Gastroesophageal sphincter (tissue), 4 donors: ENCODE results near the gene GOLGA3. TPM values are rescaled to one million over a fixed set of nuclear protein-coding genes. Genes with fewer than 3 reads are reported as not detected.
"Not testable (repeated sequence)": the region's sequence is repeated elsewhere in the genome, so short reads cannot be mapped to it uniquely, and the experiment has no call there.

Source experiments
- ATAC-seq: fragments of 150-250 bp; one replicate; pipeline ENCODE4 v1.9.1; 2016; ENCODE audit warnings: mild to moderate bottlenecking, moderate library complexity
- H3K27ac ChIP-seq, 4 donors: fragments of 200-600 bp; sonication (generic) in 3 of 4; 1 replicate in 3 of 4; 2 replicates in 1 of 4; pipeline ENCODE4 v1.5.1; 2016 to 2019
- H3K27me3 ChIP-seq: fragments of 200-600 bp; sonication (generic); one replicate; pipeline ENCODE4 v1.5.1; 2019
- H3K36me3 ChIP-seq, 2 donors: fragments of 200-600 bp; sonication (generic); one replicate each; pipeline ENCODE4 v1.5.1; 2019; ENCODE audit warnings: control low read depth in 1 of 2
- H3K4me1 ChIP-seq, 3 donors: fragments of 200-600 bp; sonication (generic); 1 replicate in 2 of 3; 2 replicates in 1 of 3; pipeline ENCODE4 v1.5.1; 2016 to 2019; ENCODE audit warnings: control low read depth in 2 of 3
- H3K4me3 ChIP-seq, 2 donors: fragments of 200-600 bp; sonication (generic); one replicate each; pipeline ENCODE4 v1.5.1; 2019; ENCODE audit warnings: mild to moderate bottlenecking in 1 of 2, moderate library complexity in 1 of 2
- H3K9me3 ChIP-seq, 3 donors: fragments of 200-600 bp; sonication (generic); one replicate each; pipeline ENCODE4 v1.5.1; 2017 to 2019; ENCODE audit warnings: control low read depth in 2 of 3
- CTCF ChIP-seq, 4 experiments: fragments of 200-600 bp in 2 of 4; fragments of 450-650 bp in 2 of 4; sonication (generic) in 1 of 4; IDR thresholded peaks; one replicate each; pipeline ENCODE4 v1.5.1; 2017 to 2019; ENCODE audit warnings: antibody characterized with exemption in 4 of 4, mild to moderate bottlenecking in 2 of 4, moderate library complexity in 2 of 4
- EP300 ChIP-seq: sonication (generic); formaldehyde crosslinking; IDR thresholded peaks from one replicate; pipeline ENCODE4 v1.6.1; 2017; ENCODE audit warnings: antibody characterized with exemption, mild to moderate bottlenecking
- POLR2A ChIP-seq, 2 donors: fragments of 450-650 bp; IDR thresholded peaks; one replicate each; pipeline ENCODE4 v1.6.1; 2017; ENCODE audit warnings: antibody characterized with exemption in 2 of 2, mild to moderate bottlenecking in 2 of 2, moderate library complexity in 1 of 2
- POLR2AphosphoS5 ChIP-seq: sonication (generic); formaldehyde crosslinking; IDR thresholded peaks from one replicate; pipeline ENCODE4 v1.6.1; 2017; ENCODE audit warnings: antibody characterized with exemption
- WGBS, 2 donors: methylation state at CpG; one replicate each; pipeline ENCODE4 v1.1.5; 2018; ENCODE audit warnings: low coverage in 1 of 2; 5-methylcytosine and 5-hydroxymethylcytosine counted together
- total RNA-seq, 4 donors: library from RNA; depleted of rRNA; stranded (reverse); fragments of >200 nt; gene quantifications; one replicate each; pipeline ENCODE4 v1.1.0, GENCODE V29; 2016

GOLGA3 gene
- total RNA-seq, 4 donors from 2014 or later, result 54.8 to 126 (median 74.1) TPM

DNA sequence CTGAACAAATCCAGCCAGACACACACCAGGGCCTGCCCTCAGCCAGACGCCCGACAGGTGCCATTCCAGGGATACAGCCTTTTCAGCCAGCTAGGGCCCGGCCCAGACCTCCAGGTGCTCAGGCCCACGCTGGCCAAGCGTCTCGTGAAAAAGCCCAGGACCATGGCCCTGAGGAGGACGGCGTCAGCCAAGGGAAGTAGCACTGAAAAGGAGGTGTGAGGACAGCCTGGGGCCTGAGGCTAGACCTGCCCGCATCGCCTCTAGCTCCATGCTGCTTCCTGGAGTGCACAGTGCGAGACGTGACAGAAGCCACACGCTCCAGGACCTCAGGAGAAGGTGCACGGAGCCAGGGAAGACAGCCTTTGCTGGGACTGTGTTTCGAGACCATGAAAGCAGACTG lies 29.8 kb downstream of the GOLGA3 start:
- H3K27ac ChIP-seq, result no peak overlapping the region
- no peaks in the 10 kb centered on the region for H3K27me3 ChIP-seq
- H3K4me1 ChIP-seq, result no peaks in the 10 kb centered on the region
- no peak overlapping the region for H3K4me3 ChIP-seq
- no peak for ATAC-seq
- WGBS, 2 donors, result 100% methylated on average over 2 of the region's 15 CpGs; no CpG with 5 or more reads in 1 of the 2 donors
- H3K9me3 ChIP-seq, result no peaks in the 10 kb centered on the region
- peaks cover 0 to 100% of the 10 kb centered on the region in 2 donors for H3K36me3 ChIP-seq
- no peak for TF ChIP-seq POLR2AphosphoS5
- TF ChIP-seq EP300, result no peak
- no peak for TF ChIP-seq CTCF (IDR thresholded peaks at IDR 0.05)
- TF ChIP-seq POLR2A (IDR thresholded peaks at IDR 0.05), result no peak

GRCh38 chr12:132797820-132798570 lies 30.7 kb downstream of the GOLGA3 start:
- Histone ChIP-seq H3K27ac (no peak overlapping the region), H3K4me1 (no peaks in the 10 kb centered on the region), H3K27me3 (no peaks in the 10 kb centered on the region), H3K36me3 (peaks cover 0 to 96% of the 10 kb centered on the region in 2 donors), H3K9me3 (no peaks in the 10 kb centered on the region), H3K4me3 (no peak overlapping the region)
- no peak for ATAC-seq
- TF ChIP-seq CTCF (IDR thresholded peaks at IDR 0.05) (no peak), EP300 (no peak), POLR2A (IDR thresholded peaks at IDR 0.05) (no peak), POLR2AphosphoS5 (no peak)
- WGBS, 2 donors, result 90 to 93% methylated on average over 9 to 10 of the region's 24 CpGs

DNA sequence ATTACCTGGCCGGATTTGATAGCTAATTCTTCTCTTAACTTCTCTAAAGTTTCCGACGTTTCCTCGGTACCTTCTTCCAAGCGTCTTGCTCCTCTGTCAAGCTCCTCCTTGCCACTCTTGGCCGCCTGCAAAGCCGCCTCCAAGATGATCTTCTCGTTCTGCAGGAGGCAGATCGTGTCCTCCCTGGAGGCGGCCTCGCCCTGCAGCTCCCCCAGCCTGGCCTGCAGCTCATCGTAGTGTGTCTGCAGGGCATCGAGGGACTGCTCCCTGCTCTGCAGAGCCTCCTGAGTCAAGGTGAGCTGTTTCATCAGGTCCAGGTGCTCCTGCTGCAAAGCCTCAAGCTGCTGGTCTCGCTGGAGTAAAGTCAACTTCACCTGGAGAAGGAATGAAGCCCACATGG lies 32.8 kb downstream of the GOLGA3 start:
- ATAC-seq, result no peak
- H3K36me3 ChIP-seq, result peaks cover 0 to 92% of the 10 kb centered on the region in 2 donors

DNA sequence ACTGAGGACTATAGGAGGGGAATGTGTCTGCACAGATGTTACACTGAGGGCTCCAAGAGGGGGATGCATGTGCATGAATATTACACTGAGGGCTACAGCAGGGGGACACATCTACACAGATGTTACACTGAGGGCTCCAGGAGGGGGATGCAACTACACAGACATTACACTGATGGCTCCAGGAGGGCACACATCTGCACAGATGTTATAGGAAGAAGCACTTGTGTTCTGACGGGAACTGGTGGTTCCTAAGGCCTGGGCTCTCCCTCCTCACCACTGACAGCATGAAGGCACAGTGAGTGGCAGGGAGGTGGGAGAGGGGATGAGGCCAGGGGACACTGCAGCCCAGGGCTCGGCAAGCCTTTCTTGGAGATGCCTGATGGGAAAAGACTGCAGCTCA lies 36.7 kb downstream of the GOLGA3 start:
- ATAC-seq, H3K27ac ChIP-seq, H3K27me3 ChIP-seq, H3K9me3 ChIP-seq, H3K4me3 ChIP-seq, H3K4me1 ChIP-seq: not testable (repeated sequence)
- WGBS, 2 donors, result 62% methylated on average over 2 of the region's 2 CpGs; no CpG with 5 or more reads in 1 of the 2 donors
- H3K36me3 ChIP-seq, result peaks cover 0 to 90% of the 10 kb centered on the region in 2 donors

More for the DNA sequence above, 32.8 kb downstream of the GOLGA3 start:
- Histone ChIP-seq H3K4me1 (no peaks in the 10 kb centered on the region), H3K27me3 (no peaks in the 10 kb centered on the region), H3K4me3 (no peak overlapping the region), H3K27ac (no peak overlapping the region), H3K9me3 (no peaks in the 10 kb centered on the region)
- 94 to 95% methylated on average over 11 of the region's 14 CpGs for WGBS, 2 donors
- TF ChIP-seq CTCF (IDR thresholded peaks at IDR 0.05) (no peak), EP300 (no peak), POLR2A (IDR thresholded peaks at IDR 0.05) (no peak), POLR2AphosphoS5 (no peak)

DNA sequence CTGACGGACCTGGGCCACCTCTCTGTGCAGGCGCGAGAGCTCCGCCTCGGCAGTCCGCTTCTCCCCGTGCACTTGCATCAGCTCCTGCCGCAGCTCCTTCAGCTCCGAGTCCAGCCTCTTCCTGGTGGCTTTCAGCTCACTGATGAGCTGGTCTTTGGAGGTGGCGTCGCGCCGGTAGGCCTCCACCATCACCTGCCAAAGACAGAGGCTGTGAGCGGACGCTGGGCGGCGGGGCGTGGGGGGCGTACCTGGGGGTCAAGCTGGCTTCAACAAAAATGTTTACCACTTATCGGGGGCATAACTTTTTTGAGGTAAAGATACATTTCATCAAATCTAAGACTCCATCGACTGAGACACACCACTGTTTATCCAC lies 39.6 kb downstream of the GOLGA3 start:
- 80% methylated on average over 1 of the region's 21 CpGs; no CpG with 5 or more reads in 1 of the 2 donors for WGBS, 2 donors
- no peaks in the 10 kb centered on the region for H3K9me3 ChIP-seq
- no peaks in the 10 kb centered on the region for H3K27me3 ChIP-seq
- no peak for TF ChIP-seq EP300
- H3K4me3 ChIP-seq, result no peak overlapping the region
- H3K36me3 ChIP-seq, result peaks cover 0 to 90% of the 10 kb centered on the region in 2 donors
- ATAC-seq, result no peak
- no peak overlapping the region for H3K27ac ChIP-seq
- H3K4me1 ChIP-seq, result no peaks in the 10 kb centered on the region
